ENCODE results near the gene DDX31. TPM values are rescaled to one million over a fixed set of nuclear protein-coding genes. Genes with fewer than 3 reads are reported as not detected.

DDX31 gene
- total RNA-seq, 4 donors from 2014 or later, result 27.6 to 38.7 (median 31.8) TPM

GRCh38 chr9:132584601-132585560 is 84.9 kb downstream of the DDX31 start:
- no peak for TF ChIP-seq POLR2A (IDR thresholded peaks at IDR 0.05)
- no peak for TF ChIP-seq EP300 (IDR thresholded peaks at IDR 0.05)
- TF ChIP-seq, protein P1, sequence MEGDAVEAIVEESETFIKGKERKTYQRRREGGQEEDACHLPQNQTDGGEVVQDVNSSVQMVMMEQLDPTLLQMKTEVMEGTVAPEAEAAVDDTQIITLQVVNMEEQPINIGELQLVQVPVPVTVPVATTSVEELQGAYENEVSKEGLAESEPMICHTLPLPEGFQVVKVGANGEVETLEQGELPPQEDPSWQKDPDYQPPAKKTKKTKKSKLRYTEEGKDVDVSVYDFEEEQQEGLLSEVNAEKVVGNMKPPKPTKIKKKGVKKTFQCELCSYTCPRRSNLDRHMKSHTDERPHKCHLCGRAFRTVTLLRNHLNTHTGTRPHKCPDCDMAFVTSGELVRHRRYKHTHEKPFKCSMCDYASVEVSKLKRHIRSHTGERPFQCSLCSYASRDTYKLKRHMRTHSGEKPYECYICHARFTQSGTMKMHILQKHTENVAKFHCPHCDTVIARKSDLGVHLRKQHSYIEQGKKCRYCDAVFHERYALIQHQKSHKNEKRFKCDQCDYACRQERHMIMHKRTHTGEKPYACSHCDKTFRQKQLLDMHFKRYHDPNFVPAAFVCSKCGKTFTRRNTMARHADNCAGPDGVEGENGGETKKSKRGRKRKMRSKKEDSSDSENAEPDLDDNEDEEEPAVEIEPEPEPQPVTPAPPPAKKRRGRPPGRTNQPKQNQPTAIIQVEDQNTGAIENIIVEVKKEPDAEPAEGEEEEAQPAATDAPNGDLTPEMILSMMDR (IDR thresholded peaks at IDR 0.05), result no peak
- no peak overlapping the region for H3K4me3 ChIP-seq
- no peaks in the 10 kb centered on the region for H3K36me3 ChIP-seq
- no peaks in the 10 kb centered on the region for H3K9me3 ChIP-seq
- H3K4me1 ChIP-seq, result peaks cover 0 to 47% (median 4%) of the 10 kb centered on the region in 4 donors
- WGBS, 2 donors, result 7 to 9% methylated on average over 30 of the region's 30 CpGs
- no peak for DNase-seq (ENCODE audit: low spot score in 2 of 2)
- H3K27ac ChIP-seq, result no peak overlapping the region
- H3K27me3 ChIP-seq, result peaks cover 0 to 100% of the 10 kb centered on the region in 2 donors

DNA sequence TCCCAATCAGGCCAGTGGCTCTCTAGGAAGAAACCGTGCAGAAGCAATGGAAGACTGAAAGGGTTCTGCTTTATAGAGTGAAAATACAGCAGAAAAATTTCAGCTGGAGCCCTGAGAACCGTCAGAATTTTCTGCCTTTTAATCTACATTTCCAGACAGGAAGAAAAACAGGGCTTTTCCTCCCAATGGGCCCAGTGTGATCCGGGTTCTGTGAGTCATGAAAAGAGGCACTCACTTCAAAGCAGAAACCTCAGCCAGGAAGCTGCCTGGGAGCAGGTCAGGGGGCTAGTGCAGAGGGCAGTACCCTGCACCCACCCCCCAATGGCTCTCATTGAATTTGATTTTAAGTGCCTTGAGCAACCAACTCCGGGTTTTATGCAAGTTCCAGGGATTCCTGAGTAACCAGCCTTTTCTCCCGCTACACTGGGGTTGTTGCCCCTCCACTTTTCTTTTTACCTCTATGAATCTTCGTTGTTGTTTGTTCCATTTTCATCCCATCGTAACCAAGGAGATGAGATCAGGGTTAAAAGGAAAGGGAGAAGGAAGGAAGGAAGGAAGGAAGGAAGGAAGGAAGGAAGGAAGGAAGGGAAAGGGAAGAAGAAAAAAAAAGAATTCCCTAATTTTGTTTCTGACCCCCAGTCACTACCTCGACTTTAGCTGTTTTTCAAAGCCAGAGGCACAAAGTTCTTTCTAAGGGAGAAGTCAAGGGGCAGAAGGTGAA is 86.0 kb downstream of the DDX31 start:
- H3K4me1 ChIP-seq, result peaks cover 0 to 41% (median 4%) of the 10 kb centered on the region in 4 donors
- H3K9me3 ChIP-seq, result no peaks in the 10 kb centered on the region
- no peak for DNase-seq (ENCODE audit: low spot score in 2 of 2)
- H3K27me3 ChIP-seq, result peaks cover 6 to 100% of the 10 kb centered on the region in 2 donors
- no peak overlapping the region for H3K27ac ChIP-seq
- no peak overlapping the region for H3K4me3 ChIP-seq
- TF ChIP-seq POLR2A (IDR thresholded peaks at IDR 0.05) (no peak), EP300 (IDR thresholded peaks at IDR 0.05) (no peak)
- TF ChIP-seq, protein P1 (IDR thresholded peaks at IDR 0.05), result no peak
- H3K36me3 ChIP-seq, result no peaks in the 10 kb centered on the region
- WGBS, 2 donors, result 4 to 5% methylated on average over 8 of the region's 8 CpGs

GRCh38 chr9:132582786-132583583 is 86.8 kb downstream of the DDX31 start:
- no peak for TF ChIP-seq EP300 (IDR thresholded peaks at IDR 0.05)
- TF ChIP-seq POLR2A (IDR thresholded peaks at IDR 0.05), result no peak
- TF ChIP-seq, protein P1 (IDR thresholded peaks at IDR 0.05), result no peak
- Histone ChIP-seq H3K27ac (no peak overlapping the region), H3K27me3 (peaks cover 6 to 100% of the 10 kb centered on the region in 2 donors), H3K4me3 (no peak overlapping the region), H3K4me1 (peaks cover 0 to 37% (median 4%) of the 10 kb centered on the region in 4 donors), H3K36me3 (no peaks in the 10 kb centered on the region), H3K9me3 (no peaks in the 10 kb centered on the region)
- DNase-seq (ENCODE audit: low spot score in 2 of 2), result no peak
- WGBS, 2 donors, result 8 to 9% methylated on average over 23 to 32 of the region's 37 CpGs

- Histone ChIP-seq H3K9me3 (no peaks in the 10 kb centered on the region), H3K4me1 (peaks cover 0 to 35% (median 4%) of the 10 kb centered on the region in 4 donors), H3K27me3 (peaks cover 6 to 99% of the 10 kb centered on the region in 2 donors), H3K27ac (no peak within 1 kb of the TSS), H3K4me3 (peak within 1 kb of the TSS in 3 of 4 donors; percentile 11 to 42 (median 25)), H3K36me3 (no peaks in the 10 kb centered on the region)
- TF ChIP-seq POLR2A (IDR thresholded peaks at IDR 0.05) (no peak), EP300 (IDR thresholded peaks at IDR 0.05) (no peak)
- TF ChIP-seq, protein P1 (IDR thresholded peaks at IDR 0.05), result no peak
- no peak for DNase-seq (ENCODE audit: low spot score in 2 of 2)
- 4 to 6% methylated on average over 33 to 34 of the region's 36 CpGs for WGBS, 2 donors
These were observed 87.5 kb downstream of the DDX31 start, which contains the start of gene BARHL1 for GRCh38 chr9:132582276-132582785. Gene BARHL1, plus strand, starts transcription at chr9:132582606. Its CDS starts 192 bp downstream, at chr9:132582798.
